ENCODE data around the gene SRBD1.

The SRBD1 gene

DNA sequence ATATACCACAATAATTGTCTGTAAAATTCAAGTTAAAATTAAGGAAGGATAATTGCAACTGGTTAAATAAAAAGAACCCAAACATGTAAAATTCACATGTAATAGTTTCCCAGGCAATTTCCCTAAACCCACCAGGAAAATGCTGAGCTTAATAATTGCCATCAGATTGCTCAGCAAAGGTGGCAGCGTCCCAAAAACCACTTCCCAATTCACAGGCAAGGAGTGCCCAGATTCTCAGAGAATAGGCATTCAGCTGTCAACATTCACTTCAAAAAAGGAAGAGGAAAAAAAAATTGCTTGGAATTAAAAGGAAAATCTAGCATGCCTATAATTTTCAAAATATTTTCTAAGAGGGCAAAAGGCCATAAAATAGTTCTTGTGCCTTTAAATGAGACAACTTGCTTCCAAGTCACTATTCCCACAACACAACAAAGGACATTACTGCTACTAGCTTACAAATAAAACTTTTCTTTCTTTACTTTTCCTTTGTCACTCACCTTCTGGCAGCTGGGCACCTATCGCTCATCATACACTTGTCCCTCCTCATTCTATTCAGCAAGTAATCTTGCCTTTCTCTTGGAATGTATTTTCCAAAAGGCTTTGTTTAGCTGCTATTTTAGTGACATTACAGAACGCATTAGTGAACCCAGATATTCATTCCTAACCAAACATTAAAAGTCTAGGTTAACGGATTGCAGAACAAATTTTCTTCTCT, 15.2 kb downstream of the SRBD1 start:
- DNase-seq (ENCODE audit: low spot score), result peak; percentile 58

DNA sequence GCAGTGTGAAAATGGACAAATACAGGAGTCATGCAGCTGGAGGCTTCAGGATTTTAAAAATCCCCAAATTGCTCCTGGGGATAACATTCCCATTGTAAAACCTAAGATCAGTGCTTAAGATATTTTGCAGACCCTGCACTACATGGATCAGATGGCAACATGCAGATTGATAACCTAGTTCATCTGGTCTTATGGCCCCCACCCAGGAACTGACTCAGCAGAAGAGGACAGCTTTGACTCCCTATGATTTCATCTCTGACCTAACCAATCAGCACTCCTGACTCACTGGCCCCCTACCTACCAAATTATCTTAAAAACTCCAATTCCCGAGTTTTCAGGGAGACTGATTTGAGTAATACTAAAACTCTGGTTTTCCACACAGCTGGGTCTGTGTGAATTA, 20.0 kb downstream of the SRBD1 start:
- DNase-seq (ENCODE audit: low spot score), result no peak

DNA sequence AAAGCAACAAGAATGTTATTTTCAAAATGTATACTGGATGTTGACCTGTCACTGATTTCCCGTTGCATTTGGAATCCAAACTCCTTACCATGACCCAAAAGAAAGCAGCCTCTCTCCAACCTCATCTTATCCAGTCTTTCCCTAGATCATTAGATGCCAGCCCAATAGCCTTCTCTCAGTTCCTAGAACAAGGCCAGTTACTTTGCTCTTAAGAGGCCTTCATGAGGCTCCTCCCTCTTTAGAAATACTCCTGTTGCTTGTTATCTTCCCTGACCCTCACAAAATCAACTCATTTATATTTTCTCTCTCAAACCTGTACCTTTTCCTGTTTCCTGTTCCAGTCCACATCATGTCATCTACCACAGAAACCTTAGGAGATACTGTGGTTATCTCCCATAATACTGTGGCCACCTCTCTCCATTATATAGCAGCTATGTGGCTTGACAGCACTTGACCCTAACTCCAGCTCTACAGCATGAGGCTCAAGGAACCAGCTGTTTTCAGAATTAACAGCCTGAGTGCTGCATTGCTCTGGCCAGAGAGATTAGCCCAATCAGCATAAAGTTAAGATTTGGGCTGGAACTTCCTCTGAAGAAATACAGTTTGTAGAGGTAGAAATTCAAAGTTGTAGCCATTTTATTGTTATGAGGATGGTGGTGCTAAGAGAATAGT, 22.8 kb downstream of the SRBD1 start:
- DNase-seq (ENCODE audit: low spot score), result no peak

DNA sequence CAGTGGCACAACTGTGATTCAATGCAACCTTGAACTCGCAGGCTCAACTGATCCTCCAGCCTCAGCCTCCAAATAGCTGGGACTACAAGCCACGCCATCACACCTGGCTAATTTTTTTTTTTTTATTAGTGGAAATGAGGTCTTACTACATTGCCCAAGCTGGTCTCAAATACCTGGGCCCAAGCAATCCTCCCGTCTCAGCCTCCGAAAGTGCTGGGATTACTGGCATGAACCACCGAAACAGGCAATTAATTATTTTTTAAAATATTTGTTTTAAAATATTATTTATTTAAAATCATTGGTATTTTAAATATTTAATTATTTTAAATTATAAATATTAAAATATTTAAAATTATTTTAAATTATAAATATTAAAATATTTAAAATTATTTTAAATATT, 24.5 kb downstream of the SRBD1 start:
- no peak for DNase-seq (ENCODE audit: low spot score)

DNA sequence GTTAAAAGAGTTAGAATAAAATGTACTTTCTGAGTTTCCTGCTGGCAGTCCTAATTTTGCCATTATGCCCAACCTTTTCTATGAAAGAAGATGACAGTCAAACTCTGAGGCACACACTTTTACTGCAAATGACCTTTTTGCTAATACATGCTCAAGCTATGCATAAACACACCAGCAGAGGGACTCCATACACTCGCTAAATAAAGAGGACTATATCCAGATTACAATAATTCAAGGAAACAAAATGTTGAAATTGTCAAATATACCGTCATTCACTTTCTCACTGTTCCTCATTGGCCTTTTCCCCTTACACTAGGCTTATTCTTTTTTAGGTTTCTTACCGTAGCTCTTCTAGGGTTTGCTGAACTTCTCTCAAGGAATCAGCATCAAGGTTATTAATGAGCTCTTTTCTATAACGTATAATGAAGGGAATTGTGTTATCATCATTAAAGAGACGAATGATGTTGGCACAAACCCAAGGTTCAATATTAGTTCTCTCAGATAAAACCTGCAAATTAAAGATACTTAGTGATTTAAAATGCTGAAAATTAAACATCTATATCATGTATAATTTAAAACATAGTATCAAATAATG, 25.7 kb downstream of the SRBD1 start:
- peak; percentile 69 for DNase-seq (ENCODE audit: low spot score)

DNA sequence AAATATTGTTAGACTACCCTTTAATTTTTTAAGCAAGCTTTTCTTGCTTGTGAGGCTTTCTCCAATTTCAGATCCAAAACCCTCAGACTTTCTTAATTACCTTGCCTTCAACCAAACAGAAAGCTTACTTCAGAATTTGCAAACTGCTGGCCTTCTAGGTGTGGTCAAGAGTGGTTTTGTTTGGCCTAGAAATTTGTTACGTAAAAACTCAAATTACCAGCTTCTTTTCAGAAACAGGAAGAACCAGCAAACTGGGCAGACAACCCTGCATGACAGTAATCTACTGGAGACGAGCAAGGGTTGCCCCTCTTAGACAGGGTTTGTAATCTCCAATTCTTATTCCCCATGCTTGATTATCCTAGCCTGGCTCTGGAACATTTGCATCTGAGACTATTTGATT, 27.1 kb downstream of the SRBD1 start:
- no peak for DNase-seq (ENCODE audit: low spot score)

DNA sequence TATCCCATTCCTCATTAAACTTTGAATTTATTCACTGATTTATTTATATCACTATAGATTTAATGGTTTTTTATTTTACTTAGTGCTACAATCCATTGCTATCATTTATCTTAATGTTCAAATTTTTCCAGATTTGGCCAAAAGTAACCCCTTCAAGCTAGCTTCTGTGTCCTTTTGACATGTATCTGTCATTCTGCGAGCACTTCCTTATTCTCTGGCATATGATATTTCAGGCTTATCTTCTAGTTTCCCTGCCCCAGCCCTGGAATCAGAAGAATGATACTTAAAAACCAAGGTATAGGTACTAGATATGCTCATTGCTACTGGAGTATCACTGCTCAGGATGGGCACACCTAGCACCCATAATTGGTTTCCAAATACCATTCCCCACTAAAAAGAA, 28.5 kb downstream of the SRBD1 start:
- no peak for DNase-seq (ENCODE audit: low spot score)

DNA sequence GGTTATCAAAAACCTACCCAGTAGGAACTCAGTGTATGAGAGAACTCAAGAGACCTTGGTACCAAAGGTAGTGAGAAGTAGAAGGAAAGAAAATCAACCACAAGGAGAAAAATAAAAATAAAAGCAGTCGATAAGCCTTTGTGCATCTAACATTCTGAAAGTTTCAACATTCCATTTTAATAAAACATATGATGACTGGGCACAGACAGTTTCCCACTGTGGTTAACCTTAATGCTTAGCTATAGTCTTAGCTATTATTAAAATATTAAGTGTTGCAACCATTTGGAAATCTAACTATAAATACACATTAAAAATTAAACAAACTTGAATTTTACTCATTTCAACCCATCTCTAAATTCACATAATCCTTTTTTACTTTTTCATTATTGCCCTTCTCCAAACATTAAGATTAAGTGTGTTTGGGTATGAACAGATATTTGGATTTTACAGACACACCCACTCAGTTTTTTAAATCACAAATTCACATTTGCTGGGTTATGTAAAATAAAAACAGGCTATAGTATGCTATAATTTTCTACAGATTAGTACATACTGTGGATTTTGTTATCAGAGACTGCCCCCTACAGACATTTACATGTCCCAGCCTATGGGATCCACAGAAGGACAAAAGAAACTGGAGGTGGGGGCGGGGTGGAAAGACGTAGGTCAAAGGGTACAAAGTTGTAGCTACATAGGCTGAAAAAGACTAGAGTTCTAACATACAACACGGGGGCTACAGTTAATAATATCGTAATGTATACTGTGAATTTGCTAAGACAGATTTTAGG, 32.8 kb downstream of the SRBD1 start:
- DNase-seq (ENCODE audit: low spot score), result no peak

DNA sequence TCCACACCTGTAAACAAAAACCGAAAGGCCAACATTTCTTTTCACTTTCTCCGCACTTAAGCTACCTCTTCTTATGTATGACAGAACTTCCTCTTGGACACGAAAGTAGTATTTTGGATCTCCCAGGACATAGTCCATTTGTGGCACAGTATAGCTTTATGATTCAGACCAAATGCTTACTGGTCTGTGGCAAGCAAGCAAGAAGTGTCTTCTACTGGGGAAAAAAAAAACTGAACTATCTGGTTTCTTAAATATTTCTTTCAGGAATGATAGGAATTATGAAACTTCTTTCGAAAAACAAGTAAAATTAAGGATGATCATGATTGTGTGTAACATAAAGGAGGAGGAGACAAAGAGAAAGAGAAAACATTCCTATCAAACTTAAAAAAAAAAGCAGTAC, 33.6 kb downstream of the SRBD1 start:
- no peak for DNase-seq (ENCODE audit: low spot score)

DNA sequence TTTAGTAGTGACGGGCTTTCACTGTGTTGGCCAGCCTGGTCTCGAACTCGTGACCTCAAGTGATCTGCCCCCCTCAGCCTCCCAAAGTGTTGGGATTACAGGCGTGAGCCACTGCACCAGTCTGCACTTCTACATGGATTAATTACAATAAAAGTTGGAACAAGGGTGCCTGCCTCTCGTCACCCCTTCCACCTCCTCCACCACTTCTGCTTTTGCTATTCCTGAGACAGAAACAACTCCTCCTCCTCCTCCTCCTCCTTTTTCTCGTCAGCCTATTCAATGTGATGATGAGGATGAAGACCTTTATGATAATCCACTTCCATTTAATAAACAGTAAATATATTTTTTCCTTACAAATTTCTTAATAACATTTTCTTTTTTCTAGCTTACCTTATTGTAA, 35.2 kb downstream of the SRBD1 start:
- DNase-seq (ENCODE audit: low spot score), result peak; percentile 6

DNA sequence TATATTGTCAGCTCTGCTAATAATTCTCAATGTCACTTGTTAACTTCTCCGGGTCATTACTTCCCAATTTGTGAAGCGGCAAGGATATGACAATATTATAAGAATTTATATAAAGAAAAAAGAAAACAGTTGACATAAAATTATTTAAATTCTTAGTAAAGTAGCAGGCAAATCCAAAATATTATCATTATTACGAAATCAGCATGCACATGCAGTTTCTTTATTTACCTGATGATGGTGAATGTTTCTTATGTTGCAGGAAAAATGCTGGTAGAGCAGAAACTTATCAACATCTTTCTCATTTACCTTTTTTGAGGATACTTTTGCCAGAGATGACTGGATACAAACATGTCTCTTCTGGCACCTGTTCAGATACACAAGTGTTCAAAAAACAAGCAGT, 38.1 kb downstream of the SRBD1 start:
- no peak for DNase-seq (ENCODE audit: low spot score)

DNA sequence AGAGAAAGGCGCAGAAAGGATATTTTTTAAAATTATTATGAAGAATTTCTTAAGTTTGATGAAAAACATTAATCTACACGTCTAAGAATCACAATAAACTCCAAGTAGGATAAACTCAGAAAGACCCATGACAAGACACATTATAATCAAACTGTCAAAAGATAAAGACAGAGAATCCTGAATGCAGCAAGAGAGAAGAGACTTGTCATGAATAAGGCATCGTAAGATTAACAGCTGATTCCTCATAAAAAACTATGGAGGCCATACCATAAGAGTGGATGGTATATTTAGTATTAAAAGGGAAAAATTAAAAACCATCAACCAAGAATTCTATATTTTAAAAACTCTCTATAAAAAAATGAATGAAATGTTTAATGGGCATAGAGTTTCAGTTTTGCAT, 39.1 kb downstream of the SRBD1 start:
- no peak for DNase-seq (ENCODE audit: low spot score)

DNA sequence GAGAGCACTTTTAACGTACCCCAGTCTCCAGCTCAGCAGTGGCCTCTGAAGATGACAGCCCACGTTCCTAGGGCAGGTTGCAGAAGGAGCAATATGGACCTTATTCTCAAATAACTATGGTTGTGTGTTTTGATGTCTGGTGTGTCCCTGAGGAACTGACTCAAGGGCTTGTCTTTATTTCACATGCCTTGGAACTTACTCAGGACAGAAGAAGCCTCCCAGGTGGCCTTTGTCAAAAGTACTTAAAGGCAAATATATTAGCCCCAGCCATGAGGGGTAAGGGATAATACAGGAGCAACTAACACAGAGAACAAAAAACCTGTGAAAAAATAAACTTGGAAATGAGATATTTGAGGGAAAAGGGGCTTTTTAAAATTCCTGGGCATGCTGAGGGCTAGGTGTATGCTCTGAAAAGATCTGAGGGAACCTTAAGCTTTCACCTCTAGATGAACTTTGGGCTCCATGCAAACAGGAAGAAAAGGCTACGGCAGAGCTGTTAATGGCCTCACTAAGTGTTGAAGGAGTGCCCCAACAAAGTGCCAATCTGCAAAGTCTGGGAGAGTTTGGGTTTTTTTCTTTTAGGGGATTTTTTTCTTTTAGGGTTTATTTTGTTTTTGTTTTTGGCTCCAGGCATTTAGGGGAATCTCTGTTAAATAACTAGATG, 40.3 kb downstream of the SRBD1 start:
- DNase-seq (ENCODE audit: low spot score), result no peak

DNA sequence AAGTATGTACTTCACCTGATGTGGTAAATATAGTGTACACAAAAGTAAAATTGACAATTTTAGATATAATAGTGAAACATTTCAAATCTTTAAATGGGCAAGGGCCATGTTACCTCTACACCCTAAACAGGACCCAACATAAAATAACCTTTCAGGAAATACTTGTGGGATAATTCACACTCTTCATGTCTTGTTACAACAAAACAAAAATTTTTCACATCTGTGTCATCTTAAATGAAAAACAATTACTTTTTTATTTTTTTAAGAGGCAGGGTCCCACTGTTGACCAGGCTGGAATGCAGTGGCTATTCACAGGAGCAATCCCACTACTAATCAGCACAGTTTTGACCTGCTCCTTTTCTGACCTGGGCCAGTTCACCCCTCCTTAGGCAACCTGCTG, 42.1 kb downstream of the SRBD1 start:
- no peak for DNase-seq (ENCODE audit: low spot score)

DNA sequence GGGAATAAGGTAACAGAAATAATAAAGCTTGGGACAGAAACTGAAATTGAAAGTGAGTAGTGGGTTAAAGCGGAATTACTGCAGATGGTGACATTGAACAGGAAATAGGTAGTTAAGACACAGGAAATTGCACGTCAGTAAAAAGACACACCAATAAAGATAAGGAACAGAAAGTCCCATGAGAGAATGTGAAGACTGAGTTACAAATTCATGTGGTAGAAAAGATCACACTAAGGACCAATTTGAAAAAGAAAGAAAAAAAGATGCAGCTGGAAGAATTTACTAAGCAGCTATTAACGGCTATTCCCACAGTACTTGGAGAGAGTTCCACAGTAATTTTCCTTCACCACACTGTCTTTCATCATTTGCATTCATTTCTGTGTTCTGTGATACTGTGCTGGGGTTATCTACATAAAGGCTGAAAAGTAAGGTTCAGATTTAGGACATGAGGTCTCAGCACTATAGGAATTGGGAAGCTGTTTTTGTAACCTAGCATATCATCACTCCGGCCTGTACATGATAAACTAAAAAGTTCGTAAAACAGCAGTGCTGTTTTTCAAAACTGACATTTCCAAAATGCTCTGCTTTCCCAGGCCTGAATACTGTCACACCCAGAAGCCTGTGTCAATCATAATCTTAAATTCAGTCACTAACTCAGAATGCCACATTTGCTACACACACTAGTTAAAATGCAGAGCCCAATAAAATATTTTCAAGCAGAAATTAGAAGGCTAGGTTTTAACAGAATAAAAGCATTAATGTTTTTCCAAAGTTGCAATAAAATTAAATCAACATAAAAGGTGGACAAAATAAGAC, 42.9 kb downstream of the SRBD1 start:
- peak; percentile 27 for DNase-seq (ENCODE audit: low spot score)

DNA sequence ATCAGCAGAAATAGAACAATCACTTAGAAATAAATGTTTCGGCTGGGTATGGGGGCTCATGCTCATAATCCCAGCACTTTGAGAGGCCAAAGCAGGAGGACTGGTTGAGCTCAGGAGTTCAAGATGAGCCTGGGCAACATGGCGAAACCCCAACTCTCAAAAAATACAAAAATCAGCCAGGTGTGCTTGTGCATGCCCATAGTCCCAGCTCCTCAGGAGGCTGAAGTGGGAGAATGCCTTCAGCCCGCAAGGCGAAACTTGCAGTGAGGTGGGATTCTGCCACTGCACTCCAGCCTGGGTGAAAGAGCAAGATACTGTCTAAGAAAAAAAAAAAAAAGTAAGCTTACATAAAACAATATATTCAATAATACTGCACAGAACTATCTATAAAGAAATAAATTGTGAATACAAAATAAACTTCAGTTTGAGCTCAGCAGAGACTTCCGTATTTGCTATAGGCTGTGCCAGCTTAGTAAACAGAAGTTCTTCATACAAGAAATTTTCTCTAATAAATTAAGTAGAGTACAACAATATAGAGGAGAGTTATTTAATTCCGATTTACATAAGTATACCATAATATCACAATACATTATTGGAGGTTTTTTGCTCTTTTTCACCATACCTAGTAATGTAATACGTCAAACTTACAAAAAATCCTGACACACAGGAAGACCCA, 43.6 kb downstream of the SRBD1 start:
- DNase-seq (ENCODE audit: low spot score), result no peak

DNA sequence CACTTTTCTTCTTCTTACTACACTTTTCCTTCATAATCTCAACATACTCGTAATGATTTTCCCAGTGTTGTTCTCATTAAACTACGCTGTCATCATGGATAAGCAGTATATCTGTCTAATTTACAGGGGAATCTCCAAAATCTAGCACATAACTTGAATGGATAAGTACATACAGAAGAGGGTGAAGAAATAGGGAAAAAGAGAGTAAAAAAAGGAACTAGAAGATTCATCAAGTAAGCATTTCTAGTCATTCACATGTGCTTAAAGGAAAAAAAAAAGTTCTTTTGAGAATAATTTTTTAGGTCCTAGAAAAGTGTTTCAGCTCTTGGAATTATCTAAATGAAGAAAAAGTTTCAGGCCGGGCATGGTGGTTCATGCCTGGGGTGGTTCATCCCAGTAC, 51.6 kb downstream of the SRBD1 start:
- no peak for DNase-seq (ENCODE audit: low spot score)

DNA sequence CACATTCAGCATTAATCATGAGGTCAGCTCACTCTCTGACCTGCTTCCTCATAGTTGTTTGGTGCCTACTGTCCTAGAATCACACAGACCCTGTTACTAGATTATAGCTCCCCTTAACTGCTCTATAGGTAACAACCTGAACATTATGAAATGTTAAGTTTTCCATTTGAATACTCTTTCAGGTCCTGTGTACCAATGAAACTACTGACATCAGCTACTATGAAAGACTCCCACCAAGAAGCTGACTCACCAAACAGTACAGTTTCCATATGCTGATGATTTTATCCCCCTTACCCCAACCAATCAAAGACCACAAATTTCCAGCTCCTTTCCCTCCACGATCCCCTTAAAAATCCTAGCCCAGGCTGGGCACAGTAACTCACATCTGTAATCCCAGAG, 56.3 kb downstream of the SRBD1 start:
- DNase-seq (ENCODE audit: low spot score), result no peak

DNA sequence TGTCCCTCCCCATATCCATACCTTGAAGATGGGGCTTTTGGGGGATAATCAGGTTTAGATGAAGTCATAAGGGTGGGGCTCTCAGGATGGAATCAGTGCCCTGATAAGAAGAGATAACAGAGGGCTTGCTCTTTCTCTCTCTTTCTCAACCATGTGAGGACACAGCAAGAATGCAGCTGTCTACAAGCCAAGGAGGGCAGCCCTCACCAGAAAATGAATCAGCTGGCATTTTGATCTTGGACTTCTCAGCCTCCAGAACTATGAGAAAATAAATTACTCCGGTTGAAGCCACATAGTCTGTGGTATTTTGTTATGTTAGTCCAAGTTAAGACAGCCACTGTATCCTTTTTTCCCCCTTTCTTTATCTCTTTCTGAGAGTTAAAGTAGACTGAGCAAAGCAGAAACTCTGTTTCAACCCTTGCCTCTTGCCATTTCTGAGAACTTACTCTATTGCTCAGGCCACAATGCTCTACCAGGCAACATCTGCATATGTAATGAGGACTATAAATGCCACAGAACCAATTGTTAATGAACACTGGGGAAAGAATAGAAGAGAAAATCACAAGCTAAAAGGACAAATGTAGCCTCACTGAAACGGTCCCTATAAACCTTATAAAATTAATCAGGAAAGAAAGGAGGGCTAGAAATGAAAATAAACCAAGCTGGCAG, 56.9 kb downstream of the SRBD1 start:
- no peak for DNase-seq (ENCODE audit: low spot score)

DNA sequence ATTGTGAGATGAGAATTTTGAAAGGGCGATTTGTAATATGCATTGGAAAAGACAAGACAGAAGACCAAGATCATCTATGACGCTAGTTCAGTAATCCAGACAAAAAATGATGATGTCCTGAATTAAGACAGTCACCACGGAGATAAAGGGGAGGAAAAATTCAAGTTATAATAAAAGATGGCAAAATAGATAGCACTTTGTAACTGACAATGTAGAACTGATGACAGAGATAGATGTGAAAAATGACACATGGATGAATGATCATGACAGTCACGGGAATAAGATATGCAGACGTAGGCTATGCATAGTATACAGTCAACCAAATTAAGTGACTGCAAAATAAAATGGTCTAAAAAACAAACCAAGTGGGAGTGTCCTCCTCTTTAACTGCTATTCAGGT, 59.2 kb downstream of the SRBD1 start:
- no peak for DNase-seq (ENCODE audit: low spot score)
